Forelimb muscle (tissue), 1 donor: ENCODE results near the gene FAM168A. TPM values are rescaled to one million over a fixed set of nuclear protein-coding genes. Genes with fewer than 3 reads are reported as not detected.

Experiments
- DNase-seq: peaks from one replicate; pipeline ENCODE4 v3.0.0-alpha.2; 2013; ENCODE audit warnings: low read depth
- polyA plus RNA-seq: library from polyadenylated mRNA; unstranded; fragments of 120-200 nt; gene quantifications from one replicate; pipeline ENCODE4 v1.2.1, GENCODE V29; 2013; ENCODE audit not compliant: insufficient read length

The FAM168A gene, protein sequence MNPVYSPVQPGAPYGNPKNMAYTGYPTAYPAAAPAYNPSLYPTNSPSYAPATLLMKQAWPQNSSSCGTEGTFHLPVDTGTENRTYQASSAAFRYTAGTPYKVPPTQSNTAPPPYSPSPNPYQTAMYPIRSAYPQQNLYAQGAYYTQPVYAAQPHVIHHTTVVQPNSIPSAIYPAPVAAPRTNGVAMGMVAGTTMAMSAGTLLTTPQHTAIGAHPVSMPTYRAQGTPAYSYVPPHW
- 22.6 TPM for polyA plus RNA-seq

DNA sequence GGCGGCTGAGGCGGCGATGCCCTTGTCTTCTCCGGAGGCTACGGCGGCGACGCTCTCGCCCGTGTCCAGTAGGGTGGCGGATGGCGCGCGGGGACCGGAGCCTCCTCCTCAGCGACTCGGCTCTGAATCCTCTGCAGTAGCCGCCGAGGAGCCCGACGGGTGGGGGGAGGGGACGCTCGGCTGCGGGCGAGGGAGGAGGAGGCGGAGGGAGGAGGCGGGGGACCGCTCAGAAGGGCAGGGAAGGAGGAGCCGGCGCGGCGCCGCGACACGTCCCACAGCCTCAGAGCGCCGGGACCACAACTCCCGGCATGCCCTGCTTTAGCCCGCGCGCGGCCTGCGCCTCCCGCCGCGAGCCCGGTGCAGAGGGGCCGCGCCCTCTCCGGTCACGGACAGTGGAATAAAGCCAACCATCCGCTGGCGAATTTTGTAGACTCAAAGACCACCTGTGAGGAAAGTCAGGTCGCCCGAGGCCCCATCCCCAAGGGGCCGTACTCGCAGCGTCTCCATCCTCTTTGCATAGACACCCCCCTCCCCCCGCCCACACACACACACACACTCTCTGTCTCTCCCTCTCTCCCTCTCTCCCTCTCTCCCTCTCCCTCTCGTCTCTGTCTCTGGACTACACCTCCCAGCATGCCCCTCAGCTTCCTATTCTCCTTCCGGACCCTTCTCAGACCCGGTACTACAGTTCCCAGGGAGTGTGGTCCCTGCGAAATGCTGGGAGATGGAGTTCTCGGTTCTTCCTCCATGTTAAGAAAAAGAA, at the start of gene FAM168A:
TSS of gene FAM168A (minus strand) at position 157 of the 763 bp plus-strand sequence. CDS start 129,638 bp downstream, outside the sequence.
- DNase-seq: peak; percentile 96

GRCh38 chr11:73647459-73648100, 49.7 kb upstream of the FAM168A start:
- no peak for DNase-seq

DNA sequence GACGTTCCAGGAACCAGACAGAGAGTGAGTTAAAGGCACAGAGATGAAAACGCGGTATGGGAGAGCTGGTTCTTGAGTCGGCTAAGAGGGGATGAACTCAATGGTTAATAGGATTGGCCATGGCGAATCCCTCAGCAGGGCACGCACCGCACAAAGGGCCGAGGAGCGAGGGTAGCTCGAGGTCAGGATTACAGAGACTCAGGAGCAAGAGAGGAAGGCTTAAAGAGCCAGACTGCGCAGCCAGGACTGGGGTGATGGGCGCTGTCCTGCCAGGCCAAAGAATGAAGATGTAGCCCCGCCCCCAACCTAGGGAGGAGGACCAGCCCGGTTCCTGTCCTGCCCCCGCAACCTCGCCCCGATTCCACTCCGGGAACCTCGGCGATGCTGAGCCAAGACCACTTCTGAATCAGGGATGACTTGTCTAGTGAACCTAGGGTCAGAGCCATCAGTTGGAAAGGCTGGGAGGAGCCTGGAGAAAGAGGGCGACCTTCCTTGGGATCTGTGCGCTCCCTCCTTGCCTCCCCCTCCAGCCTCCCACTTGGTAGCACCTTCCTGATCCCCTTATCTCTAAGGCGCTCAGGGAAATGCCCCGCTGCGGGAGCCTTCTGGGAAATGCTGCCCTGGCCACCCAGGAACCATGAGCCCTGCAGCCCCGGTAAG, 48.2 kb upstream of the FAM168A start, which contains the start of gene PLEKHB1:
TSS of gene PLEKHB1 (plus strand) at position 610 of the 660 bp plus-strand sequence. CDS start at position 638, 28 bp downstream.
- DNase-seq: no peak

GRCh38 chr11:73645121-73645969, 47.4 kb upstream of the FAM168A start:
- no peak for DNase-seq

GRCh38 chr11:73641668-73642067, 43.8 kb upstream of the FAM168A start:
- no peak for DNase-seq

DNA sequence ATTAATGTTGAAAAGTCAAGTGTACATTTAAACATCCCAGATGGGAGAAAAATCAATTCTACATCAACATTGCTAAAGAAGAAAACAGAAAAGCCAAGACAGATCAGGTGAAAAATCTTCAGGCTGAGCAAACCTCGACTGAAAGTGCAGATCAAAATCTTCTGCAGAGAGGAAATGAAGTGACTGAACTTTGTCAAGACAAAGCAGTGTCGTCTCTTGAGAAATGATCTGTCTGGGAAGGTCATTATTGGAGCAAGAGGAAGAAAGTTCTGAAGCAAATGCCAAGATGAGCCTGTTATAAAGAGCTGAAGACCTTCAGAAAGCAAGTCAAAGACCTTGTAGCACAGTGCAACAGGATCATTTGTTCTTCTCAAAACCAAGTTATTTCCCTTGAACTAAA, 42.7 kb upstream of the FAM168A start:
- DNase-seq: no peak

GRCh38 chr11:73637012-73637411, 39.1 kb upstream of the FAM168A start:
- no peak for DNase-seq

GRCh38 chr11:73636249-73636648, 38.3 kb upstream of the FAM168A start:
- no peak for DNase-seq

GRCh38 chr11:73635721-73636120, 37.8 kb upstream of the FAM168A start:
- DNase-seq: no peak

- DNase-seq: no peak
Measured at GRCh38 chr11:73633999-73634398, 36.1 kb upstream of the FAM168A start.

- no peak for DNase-seq
Measured at GRCh38 chr11:73632996-73633395, 35.1 kb upstream of the FAM168A start.

- DNase-seq: no peak
Measured at GRCh38 chr11:73629907-73630306, 32.0 kb upstream of the FAM168A start.

DNA sequence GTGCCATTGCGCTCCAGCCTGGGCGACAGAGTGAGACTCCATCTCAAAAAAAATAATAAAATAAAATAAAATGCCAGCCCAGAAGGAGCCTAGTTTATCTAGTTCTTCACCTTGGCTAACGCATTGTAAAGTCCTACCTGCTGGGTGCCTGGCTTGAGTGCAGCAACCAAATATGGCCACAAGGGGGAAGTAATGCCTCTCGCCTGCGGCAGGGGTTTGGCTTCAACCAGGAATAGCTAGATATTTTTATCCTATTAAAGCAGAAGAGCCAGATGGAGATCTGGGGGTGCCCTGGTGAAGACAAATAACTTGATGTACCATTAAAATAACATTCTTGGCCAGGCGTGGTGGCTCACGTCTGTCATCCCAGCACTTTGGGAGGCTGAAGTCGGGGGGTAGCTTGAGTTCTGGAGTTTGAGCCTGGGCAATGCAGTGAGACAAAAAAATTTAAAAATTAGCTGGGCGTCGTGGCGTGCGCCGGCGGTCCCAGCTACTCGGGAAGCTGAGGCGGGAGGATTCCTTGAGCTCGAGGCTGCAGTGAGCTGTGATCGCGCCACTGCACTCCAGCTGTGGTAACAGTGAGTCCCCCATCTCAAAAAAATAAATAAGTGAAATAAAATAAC, 27.9 kb upstream of the FAM168A start:
- peak; percentile 46 for DNase-seq

DNA sequence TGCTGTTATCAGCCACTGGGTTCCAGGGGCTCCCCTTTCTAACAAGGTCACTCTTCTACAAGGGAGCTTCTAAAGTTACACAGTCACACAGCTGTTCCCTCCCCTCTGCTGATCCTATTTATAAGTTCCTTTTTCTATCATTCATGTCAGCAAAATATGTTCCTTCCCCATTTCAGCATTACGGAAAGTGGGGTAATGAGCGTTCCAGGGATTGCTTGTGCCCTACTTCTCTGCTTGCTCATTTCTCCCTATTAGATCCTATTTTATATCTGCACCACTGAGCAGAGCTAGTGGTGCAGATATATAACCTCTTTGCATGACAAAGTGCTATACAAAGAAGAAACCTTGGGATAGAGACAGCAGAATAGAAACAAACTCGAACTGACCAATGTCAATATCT, 25.8 kb upstream of the FAM168A start:
- no peak for DNase-seq

DNA sequence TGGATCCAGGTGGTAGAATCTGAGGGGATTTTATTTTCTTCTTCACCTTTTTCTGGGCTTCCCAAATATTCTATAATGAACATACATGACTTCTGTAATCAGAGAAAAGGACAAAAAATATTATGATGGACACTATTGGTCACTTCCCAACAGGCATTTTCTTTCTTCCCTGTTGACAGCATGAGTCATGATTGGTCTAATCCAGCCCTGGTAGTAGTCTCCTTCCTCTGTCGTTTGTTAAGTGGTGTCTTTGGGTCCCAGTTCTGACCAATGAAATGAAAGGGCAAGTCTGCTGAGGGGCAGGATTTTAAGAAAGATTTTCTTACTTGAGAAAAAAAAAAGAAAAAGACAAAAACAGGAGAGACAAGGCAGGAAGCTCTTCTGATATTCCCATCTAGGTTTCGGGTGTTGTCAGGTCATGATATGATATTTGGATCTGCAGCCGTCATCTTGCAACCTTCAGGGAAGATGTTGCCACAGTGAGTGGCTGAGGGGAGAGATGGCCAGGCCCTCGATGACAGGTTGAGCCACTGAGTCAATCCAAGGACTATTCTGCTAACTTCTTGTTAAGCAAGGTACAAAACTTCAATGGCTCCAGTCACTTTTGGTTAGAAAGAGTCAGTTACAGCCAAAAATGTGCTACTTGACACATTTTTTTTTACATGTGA, 25.1 kb upstream of the FAM168A start:
- no peak for DNase-seq

DNA sequence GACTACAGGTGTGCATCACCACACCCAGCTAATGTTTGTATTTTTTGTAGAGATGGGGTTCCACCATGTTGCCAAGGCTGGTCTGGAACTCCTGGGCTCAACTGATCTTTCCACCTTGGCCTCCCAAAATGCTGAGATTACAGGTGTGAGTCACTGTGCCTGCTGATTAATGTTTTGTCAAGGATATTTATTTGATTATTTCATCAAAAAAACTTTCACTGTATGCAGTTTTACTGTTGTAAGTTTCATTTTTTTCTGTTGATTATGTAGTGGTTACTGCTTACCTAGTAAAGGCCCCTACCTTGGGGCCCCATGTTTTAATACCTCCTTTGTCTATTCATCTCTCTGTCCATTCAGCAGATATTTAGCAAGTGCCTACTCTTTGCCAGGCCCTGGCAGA, 16.7 kb upstream of the FAM168A start:
- no peak for DNase-seq

DNA sequence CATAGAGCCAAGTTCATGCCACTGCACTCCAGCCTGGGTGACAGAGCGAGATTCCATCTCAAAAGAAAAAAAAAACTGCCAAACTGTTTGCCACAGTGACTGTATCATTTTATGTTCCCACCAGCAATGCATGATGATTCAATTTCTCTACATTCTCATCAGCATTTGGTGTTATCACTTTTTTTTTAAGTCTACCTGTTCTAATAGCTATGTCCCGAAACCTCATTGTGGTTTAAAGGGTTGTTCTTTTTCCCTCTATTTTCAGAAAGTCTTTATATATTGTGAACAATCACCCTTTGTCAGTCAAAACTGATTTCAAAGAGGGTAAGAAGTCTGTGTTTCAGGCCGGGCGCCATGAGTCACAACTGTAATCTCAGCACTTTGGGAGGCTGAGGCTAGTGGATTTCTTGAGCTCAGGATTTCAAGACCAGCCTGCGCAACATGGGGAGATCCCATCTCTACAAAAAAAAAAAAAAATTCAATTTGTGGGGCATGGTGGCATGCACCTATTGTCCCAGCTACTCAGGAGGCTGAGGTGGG, 14.8 kb upstream of the FAM168A start:
- no peak for DNase-seq

- no peak for DNase-seq
Measured at GRCh38 chr11:73598719-73599379, 937 bp upstream of the FAM168A start.

- no peak for DNase-seq
Measured at GRCh38 chr11:73597336-73597955, 466 bp downstream of the FAM168A start.
